ENCODE measurements around the gene HOXD11. TPM values are rescaled to one million over a fixed set of nuclear protein-coding genes. Genes with fewer than 3 reads are reported as not detected.

The HOXD11 gene
- total RNA-seq (2014; rRNA removed; shearing (Covaris generic)), result not detected in 2 replicates

GRCh38 chr2:176106581-176107539, at the start of gene HOXD11:
Gene HOXD11 (plus strand): TSS chr2:176107280. CDS start chr2:176107356, 76 bp downstream.
- DNase-seq (ENCODE audit: low spot score), result no peak

GRCh38 chr2:176063958-176064357, 43.1 kb upstream of the HOXD11 start:
- no peak for DNase-seq (ENCODE audit: low spot score)

GRCh38 chr2:176066645-176067588, 40.2 kb upstream of the HOXD11 start:
- no peak for DNase-seq (ENCODE audit: low spot score)

- no peak for DNase-seq (ENCODE audit: low spot score)
Measured at GRCh38 chr2:176067589-176068418, 39.3 kb upstream of the HOXD11 start.

- no peak for DNase-seq (ENCODE audit: low spot score)
Measured at GRCh38 chr2:176068419-176068832, 38.7 kb upstream of the HOXD11 start.

- no peak for DNase-seq (ENCODE audit: low spot score)
Measured at GRCh38 chr2:176071330-176072291, 35.5 kb upstream of the HOXD11 start.

- no peak for DNase-seq (ENCODE audit: low spot score)
Measured at GRCh38 chr2:176072292-176072669, 34.8 kb upstream of the HOXD11 start.

- DNase-seq (ENCODE audit: low spot score), result no peak
Measured at GRCh38 chr2:176072951-176073904, 33.9 kb upstream of the HOXD11 start.

- no peak for DNase-seq (ENCODE audit: low spot score)
Measured at GRCh38 chr2:176074919-176075425, 32.1 kb upstream of the HOXD11 start.

- DNase-seq (ENCODE audit: low spot score), result no peak
Measured at GRCh38 chr2:176075481-176075880, 31.6 kb upstream of the HOXD11 start.

GRCh38 chr2:176076063-176076462, 31.0 kb upstream of the HOXD11 start:
- DNase-seq (ENCODE audit: low spot score), result no peak

- DNase-seq (ENCODE audit: low spot score), result no peak
Measured at GRCh38 chr2:176076796-176077195, 30.3 kb upstream of the HOXD11 start.

- no peak for DNase-seq (ENCODE audit: low spot score)
Measured at GRCh38 chr2:176078541-176079284, 28.4 kb upstream of the HOXD11 start.

GRCh38 chr2:176079285-176079830, 27.7 kb upstream of the HOXD11 start:
- no peak for DNase-seq (ENCODE audit: low spot score)

GRCh38 chr2:176079831-176080539, 27.1 kb upstream of the HOXD11 start:
- DNase-seq (ENCODE audit: low spot score), result peak; percentile 82

- DNase-seq (ENCODE audit: low spot score), result peak; percentile 54
Measured at GRCh38 chr2:176080540-176081375, 26.3 kb upstream of the HOXD11 start.
